GM19240 (cell line): Measurements from ENCODE around the gene HDLBP.
"Not testable (repeated sequence)": the region's sequence is repeated elsewhere in the genome, so short reads cannot be mapped to it uniquely, and the experiment has no call there.

Experiments used
- DNase-seq: peaks from one replicate; pipeline ENCODE4 v3.0.0; 2011; ENCODE audit warnings: low spot score; ENCODE audit not compliant: insufficient read length

HDLBP gene

DNA sequence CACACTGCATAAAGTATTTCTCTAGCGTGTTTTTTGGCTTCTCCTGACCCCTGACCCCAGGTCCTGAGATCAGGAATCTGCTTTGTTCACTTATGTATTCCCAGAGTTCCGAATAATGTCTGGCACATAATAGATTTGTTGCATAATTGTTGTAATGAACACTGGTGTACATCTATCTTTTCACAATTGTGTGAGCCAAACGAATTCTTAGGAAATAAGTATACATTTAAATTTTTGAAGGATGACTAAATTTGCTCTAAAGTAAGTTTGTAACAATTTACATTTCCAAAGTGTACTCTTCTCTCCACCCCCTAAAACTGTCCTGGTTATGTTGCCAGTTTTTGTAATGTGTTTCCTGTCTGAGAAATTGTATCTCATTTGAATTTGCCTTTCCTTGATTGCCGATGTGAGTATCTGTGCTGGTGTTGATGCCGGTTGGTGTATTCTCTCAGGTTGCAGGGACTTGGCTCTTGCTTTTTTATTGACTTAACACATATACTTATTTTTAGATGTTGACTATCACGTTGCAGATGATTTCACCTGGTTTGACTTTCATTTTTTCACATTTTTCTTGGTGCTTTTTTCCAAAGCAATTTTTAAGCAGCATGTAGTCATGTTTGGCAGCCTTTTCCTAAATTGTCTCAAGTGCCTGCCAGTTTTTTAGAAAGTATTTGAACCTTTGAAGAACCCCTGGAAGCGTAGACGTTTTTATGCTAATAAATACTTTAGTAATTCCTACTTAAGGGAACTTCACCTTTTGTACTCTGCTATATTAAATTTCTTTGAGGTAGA is 24.6 kb upstream of the HDLBP start:
- DNase-seq = no peak

GRCh38 chr2:241334813-241335212 is 19.3 kb upstream of the HDLBP start:
- no peak for DNase-seq

- no peak for DNase-seq
Observed at GRCh38 chr2:241330616-241330981, 15.1 kb upstream of the HDLBP start.

- DNase-seq = no peak
Observed at GRCh38 chr2:241329669-241330615, 14.5 kb upstream of the HDLBP start.

DNA sequence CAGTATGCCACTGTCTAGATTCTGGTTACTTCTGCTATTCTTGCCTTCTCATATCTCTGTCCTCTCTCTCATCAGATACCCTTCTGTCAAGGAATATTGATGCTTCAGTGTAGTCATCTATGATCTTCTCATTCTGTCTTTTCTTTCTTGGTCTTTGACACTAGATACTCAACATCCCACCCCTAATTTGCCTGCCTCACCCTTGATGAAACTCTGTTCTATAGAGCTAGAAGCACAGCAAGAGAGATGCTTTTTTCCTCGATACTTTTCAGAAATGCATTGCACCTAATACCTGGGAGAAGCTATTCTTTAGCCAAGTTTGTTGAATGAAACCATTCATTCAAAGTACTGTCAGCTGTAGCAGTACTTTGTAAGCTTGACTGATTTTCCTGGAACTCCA is 9.8 kb upstream of the HDLBP start:
- no peak for DNase-seq

DNA sequence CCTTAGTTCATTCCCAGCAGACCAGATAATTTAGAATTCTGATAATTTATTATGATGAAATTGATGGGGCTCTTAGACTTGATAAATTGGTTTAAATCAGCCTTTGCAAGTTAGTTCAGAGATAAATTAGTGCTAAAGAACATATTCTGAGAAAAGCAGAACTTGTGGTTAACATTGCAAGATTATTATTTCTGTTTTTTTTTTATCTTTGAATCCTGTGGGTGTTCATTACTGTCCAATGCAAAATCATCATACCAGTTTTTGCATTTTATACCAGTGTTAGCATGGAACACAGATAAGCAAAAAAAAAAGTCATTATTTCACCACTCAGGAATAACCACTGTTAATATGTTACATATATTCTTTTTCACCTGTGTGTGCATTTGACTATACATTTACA is 9.3 kb upstream of the HDLBP start:
- DNase-seq = no peak

- no peak for DNase-seq
Observed at GRCh38 chr2:241323778-241324177, 8.3 kb upstream of the HDLBP start.

DNA sequence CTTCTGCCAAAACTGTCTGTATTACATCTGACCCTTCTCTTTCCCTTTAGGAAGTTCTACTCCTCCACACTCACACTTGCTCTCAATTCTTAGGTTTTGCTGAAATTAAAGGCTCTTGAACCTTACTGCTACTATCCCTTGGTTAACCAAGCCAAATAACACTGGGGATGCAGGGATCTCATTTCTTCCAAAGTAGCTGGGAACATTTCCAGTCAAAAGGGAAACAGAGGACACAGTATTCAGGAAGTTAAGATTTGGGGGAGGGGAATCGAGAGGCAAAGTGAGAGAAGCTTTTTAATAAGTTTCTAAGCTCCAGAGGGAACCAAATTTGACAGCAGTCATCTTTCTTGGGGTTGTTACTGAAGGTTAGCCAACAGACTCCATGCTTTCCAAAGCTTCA is 6.4 kb upstream of the HDLBP start:
- DNase-seq = no peak

- DNase-seq = no peak
Observed at GRCh38 chr2:241321033-241321432, 5.6 kb upstream of the HDLBP start.

GRCh38 chr2:241320394-241320793 is 4.9 kb upstream of the HDLBP start:
- DNase-seq = no peak

- DNase-seq = not testable (repeated sequence)
Observed at GRCh38 chr2:241318830-241319229, 3.4 kb upstream of the HDLBP start.

DNA sequence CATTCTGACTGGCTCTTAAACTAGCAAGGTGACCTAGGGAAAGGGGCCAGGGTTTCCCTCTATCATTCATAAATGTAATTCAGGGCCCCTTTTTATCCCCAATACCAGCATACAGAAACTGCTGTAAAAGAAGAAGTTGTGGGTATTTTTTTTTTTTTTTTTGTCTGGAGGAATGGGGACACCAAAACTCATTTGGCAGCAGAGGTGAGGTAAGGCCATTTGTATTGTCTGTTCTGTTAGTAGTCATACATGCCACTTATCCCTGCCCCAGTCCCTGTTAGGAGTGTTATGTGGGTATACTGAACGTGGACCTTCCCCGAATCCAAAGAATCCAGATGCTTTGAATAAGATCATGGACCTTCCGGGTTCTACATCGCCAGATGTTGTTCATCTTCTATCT is 1.9 kb upstream of the HDLBP start:
- DNase-seq = no peak

GRCh38 chr2:241316825-241317224 is 1.4 kb upstream of the HDLBP start:
- DNase-seq = no peak

GRCh38 chr2:241315879-241316631 is 583 bp upstream of the HDLBP start, which contains the start of gene SEPTIN2:
SEPTIN2 (plus strand) TSS chr2:241315925; CDS start chr2:241324233, 8,308 bp downstream.
- no peak for DNase-seq

- no peak for DNase-seq
Observed at GRCh38 chr2:241314226-241315092, 1.0 kb downstream of the HDLBP start.

DNA sequence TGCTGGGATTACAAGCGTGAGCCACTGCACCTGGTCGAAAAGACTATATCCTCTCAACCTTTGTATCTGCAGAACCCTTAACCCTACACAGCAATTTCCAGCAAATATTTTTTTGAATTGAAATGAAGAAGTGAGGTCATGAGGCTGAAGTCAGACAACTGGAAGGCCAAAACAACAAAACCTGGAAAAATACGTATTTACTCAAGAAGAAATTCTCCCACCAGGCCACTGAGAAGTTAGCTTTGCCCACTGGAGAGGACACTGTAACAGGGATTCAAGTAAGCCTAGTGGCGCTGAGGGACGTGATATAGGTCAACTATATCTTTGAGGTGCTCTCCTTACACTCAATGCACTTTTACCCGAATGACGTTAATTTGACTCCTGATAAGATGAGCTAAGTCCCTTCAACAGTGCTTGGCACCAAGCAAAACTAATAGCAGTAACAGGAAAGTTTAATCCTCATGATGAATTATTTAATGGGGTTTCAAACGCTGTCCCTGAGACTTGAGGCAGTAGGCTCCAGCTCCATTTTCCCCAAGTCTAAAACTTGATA is 1.9 kb downstream of the HDLBP start:
- no peak for DNase-seq

DNA sequence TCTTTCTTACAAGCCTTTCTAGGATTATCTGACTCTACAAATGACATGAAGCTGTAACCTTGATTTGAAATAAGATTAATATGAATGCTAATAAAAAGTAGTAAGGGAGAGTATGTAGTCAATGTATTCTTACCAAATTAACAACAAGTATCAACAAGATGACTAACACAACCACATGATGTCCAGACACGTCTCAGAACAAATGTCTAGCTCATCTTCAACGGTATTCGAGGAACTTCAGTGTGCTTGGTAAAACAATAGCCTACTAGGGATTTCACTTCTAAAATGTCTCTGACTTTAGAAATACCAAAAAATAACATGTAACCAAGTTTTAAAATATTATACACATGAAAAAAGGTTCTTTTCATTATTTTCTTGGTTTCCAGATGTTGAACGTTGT is 3.4 kb downstream of the HDLBP start:
- no peak for DNase-seq

- DNase-seq = no peak
Observed at GRCh38 chr2:241310917-241311566, 4.4 kb downstream of the HDLBP start.

- peak; percentile 18 for DNase-seq
Observed at GRCh38 chr2:241309684-241310117, 5.8 kb downstream of the HDLBP start.
